GM12801 (cell line): Measurements from ENCODE around the gene SDK2.

Experiments used
- CTCF ChIP-seq: IDR thresholded peaks from one replicate; pipeline ENCODE4 v1.5.1; 2011; ENCODE audit warnings: control low read depth; ENCODE audit not compliant: insufficient read length; ENCODE audit errors: extremely low read depth

SDK2 gene

GRCh38 chr17:73356561-73357170, 287.6 kb downstream of the SDK2 start:
- no peak for TF ChIP-seq CTCF

- no peak for TF ChIP-seq CTCF
Measured at GRCh38 chr17:73354423-73355284, 289.6 kb downstream of the SDK2 start.

- no peak for TF ChIP-seq CTCF
Measured at GRCh38 chr17:73352261-73352660, 292.0 kb downstream of the SDK2 start.

- TF ChIP-seq CTCF = no peak
Measured at GRCh38 chr17:73351764-73352163, 292.5 kb downstream of the SDK2 start.

- no peak for TF ChIP-seq CTCF
Measured at GRCh38 chr17:73350864-73351263, 293.4 kb downstream of the SDK2 start.

GRCh38 chr17:73349647-73350046, 294.6 kb downstream of the SDK2 start:
- TF ChIP-seq CTCF = no peak

GRCh38 chr17:73349138-73349537, 295.1 kb downstream of the SDK2 start:
- TF ChIP-seq CTCF = no peak
